GM12892 (cell line): Measurements from ENCODE around the gene APBB1.

Experiments
- POLR2A ChIP-seq: IDR thresholded peaks from 2 replicates; pipeline ENCODE4 v1.6.1; 2011; ENCODE audit warnings: low read depth, low read length, control low read depth
- POLR2AphosphoS5 ChIP-seq: IDR thresholded peaks from 2 replicates; pipeline ENCODE4 v1.6.1; 2011; ENCODE audit warnings: low read depth, low read length, control low read depth

- no peak for TF ChIP-seq POLR2AphosphoS5
- no peak for TF ChIP-seq POLR2A
Measured at GRCh38 chr11:6419009-6419631, at the start of gene APBB1.
